Heart right ventricle (tissue), 16 donors: ENCODE results near the gene MAFG. TPM values are rescaled to one million over a fixed set of nuclear protein-coding genes. Genes with fewer than 3 reads are reported as not detected.

Source experiments
- ATAC-seq, 8 donors: fragments of 200-7000 bp; cut with Tn5 transposase; one replicate each; pipeline ENCODE4 v1.9.1; 2020; ENCODE audit warnings: mild to moderate bottlenecking in 8 of 8, moderate library complexity in 8 of 8, moderate number of reproducible peaks in 1 of 8
- DNase-seq, 2 donors: peaks; one replicate each; pipeline ENCODE4 v3.0.0-alpha.2; 2020
- H3K27ac ChIP-seq, 10 donors: fragments of 200-600 bp; sonication (generic) in 2 of 10; one replicate each; pipeline versions ENCODE4 v1.5.0 to v1.8.0; 2020 to 2022; ENCODE audit warnings: mild to moderate bottlenecking in 3 of 10
- H3K27me3 ChIP-seq, 7 donors: fragments of 200-600 bp; one replicate each; pipeline ENCODE4 v1.8.0; 2021 to 2022; ENCODE audit warnings: mild to moderate bottlenecking in 2 of 7
- H3K36me3 ChIP-seq, 9 donors: fragments of 200-600 bp; sonication (generic) in 1 of 9; one replicate each; pipeline versions ENCODE4 v1.5.0 to v1.8.0; 2020 to 2022; ENCODE audit warnings: mild to moderate bottlenecking in 2 of 9
- H3K4me1 ChIP-seq, 9 donors: fragments of 200-600 bp; sonication (generic) in 1 of 9; one replicate each; pipeline versions ENCODE4 v1.5.0 to v1.8.0; 2020 to 2022; ENCODE audit warnings: mild to moderate bottlenecking in 4 of 9
- H3K4me3 ChIP-seq, 10 donors: fragments of 200-600 bp; sonication (generic) in 2 of 10; one replicate each; pipeline versions ENCODE4 v1.5.0 to v1.8.0; 2020 to 2022; ENCODE audit warnings: mild to moderate bottlenecking in 7 of 10, moderate library complexity in 2 of 10
- H3K9me3 ChIP-seq, 11 donors: fragments of 200-600 bp in 10 of 11; sonication (generic) in 2 of 11; one replicate each; pipeline versions ENCODE4 v1.5.0 to v1.8.0; 2013 to 2022; ENCODE audit warnings: mild to moderate bottlenecking in 2 of 11, control low read depth in 1 of 11, moderate library complexity in 1 of 11
- CTCF ChIP-seq, 9 donors: fragments of 200-600 bp; sonication (generic) in 2 of 9; IDR thresholded peaks; one replicate each; pipeline versions ENCODE4 v1.5.0 to v1.8.0; 2021 to 2022; ENCODE audit warnings: antibody characterized with exemption in 9 of 9, mild to moderate bottlenecking in 5 of 9, moderate library complexity in 1 of 9
- WGBS, 2 donors: extraction: QIAGEN DNeasy Blood & Tissue Kit; methylation state at CpG; one replicate each; pipeline ENCODE4 v1.1.7; 2013; ENCODE audit warnings: inconsistent platforms in 1 of 2; 5-methylcytosine and 5-hydroxymethylcytosine counted together
- intact Hi-C, 10 donors: fragments of 100-400 bp; cut with DNase I; formaldehyde crosslinking; loops; one replicate each; pipeline versions ENCODE4 v1.11.1 to v1.14.2; 2022
- polyA plus RNA-seq, 2 donors: library from polyadenylated mRNA; stranded (reverse); fragments of 200-250 nt; gene quantifications; one replicate each; pipeline ENCODE4 v1.2.3, GENCODE V29; 2013
- total RNA-seq, 10 donors: library from RNA; stranded (reverse); fragmentation: NEBNext Ultra II Directional in 3 of 10; extraction: Animal tissue kit (Norgen Biotek cat#: 25700) in 3 of 10; gene quantifications; one replicate each; pipeline versions ENCODE4 v1.2.1 to v1.2.4, GENCODE V29; 2021 to 2023
- donor health status: Arrhythmogenic right ventricular cardiomyopathy.
- donor health status: ischemic (EF 13 %, LVEDD 7.1; RV severe dilation, severe dysfunction).
- donor health status: healthy with polysubstance abuse.
- donor health status: DM: no; HTN: yes; CAD: no.
- donor health status: DM: no; HTN: no; CAD: no.
- donor health status: ischemic (EF 25% LVEDD 6.9; RV normal size, moderate dysfunction).
- donor health status: ischemic (EF 25% LVEDD 5.7; RV mildly dilated, moderate dysfunction).
- donor health status: healthy.
- donor health status: DM: yes; HTN: yes; CAD: no.
- donor health status: Ischemic cardiomyopathy.
- donor health status: ischemic (EF 35%, LVEDD 5.7; RV mildly dilated, moderate dysfunction).
- donor health status: nonischemic (EF 11% LVEDD 7.7; RV severe dilation, severe dysfunction).
- donor health status: DM: yes; HTN: yes; CAD: no.
- donor health status: PGD.
- donor health status: ischemic (EF 29% LVEDD 5.4; RV normal size, mild dysfunction).
- donor health status: nonischemic (EF 23%, LVEDD 6.1; RV moderate dilation, normal function).

The MAFG gene
- total and polyA plus RNA-seq, 12 donors, result 10.5 to 30.9 (median 15.7) TPM

DNA sequence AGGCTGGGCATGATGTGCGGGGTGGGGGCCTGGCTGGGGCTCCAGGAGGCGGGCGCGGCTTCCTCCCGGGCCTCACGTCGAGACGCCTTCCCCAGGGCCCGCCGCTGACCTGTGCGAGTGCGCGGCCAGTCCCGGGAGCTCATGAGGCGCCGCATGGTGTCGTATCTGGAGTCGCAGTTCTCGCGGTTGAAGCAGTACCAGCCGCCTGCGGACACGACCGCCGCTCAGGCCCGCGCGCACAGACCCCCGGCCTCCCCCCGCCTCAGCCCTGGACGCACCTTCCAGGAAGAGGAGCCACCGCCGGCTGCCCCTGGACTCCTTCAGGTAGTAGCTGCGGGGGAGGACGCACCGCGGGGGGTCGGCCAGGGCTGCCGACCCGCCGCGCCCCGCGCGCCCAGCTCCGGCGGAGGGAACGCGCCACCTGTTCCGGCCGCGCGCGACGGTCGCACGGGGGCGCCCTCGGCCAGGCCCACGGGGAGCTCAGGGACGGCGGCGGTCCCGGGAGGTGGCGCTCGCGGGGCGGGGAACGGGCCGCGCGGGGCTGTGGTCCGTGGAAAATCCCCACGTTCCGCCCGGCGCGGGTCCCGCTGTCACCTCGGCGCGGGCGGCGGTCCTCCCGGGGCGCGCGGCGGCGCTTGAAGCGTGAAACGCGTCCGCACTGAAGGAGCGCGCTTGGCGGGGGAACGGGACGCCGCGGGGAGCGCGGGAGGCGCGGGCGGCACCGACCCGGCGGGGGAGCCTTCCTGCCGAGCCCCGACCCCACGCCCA is 32.0 kb upstream of the MAFG start:
- DNase-seq, result peak; percentile 48 to 81
- H3K27me3 ChIP-seq, result peaks cover 33 to 81% (median 67%) of the 10 kb centered on the region in 7 donors
- WGBS, 2 donors, result 1 to 2% methylated on average over 76 to 112 of the region's 112 CpGs
- intact Hi-C loops, result loop anchor here (1.0 to 10.0 kb wide), 7 partner anchors 58 to 198 kb away; no protein-coding TSS in a partner anchor
- peak; percentile 54 to 97 (median 73) for TF ChIP-seq CTCF (IDR thresholded peaks at IDR 0.05)
- peak; percentile 81 to 93 (median 88) for ATAC-seq
- H3K27ac ChIP-seq, result no peak overlapping the region
- no peaks in the 10 kb centered on the region for H3K36me3 ChIP-seq
- peak overlapping the region; percentile 25 to 53 (median 40) for H3K4me3 ChIP-seq
- no peaks in the 10 kb centered on the region for H3K9me3 ChIP-seq
- peaks cover 0 to 24% (median 13%) of the 10 kb centered on the region in 9 donors for H3K4me1 ChIP-seq

DNA sequence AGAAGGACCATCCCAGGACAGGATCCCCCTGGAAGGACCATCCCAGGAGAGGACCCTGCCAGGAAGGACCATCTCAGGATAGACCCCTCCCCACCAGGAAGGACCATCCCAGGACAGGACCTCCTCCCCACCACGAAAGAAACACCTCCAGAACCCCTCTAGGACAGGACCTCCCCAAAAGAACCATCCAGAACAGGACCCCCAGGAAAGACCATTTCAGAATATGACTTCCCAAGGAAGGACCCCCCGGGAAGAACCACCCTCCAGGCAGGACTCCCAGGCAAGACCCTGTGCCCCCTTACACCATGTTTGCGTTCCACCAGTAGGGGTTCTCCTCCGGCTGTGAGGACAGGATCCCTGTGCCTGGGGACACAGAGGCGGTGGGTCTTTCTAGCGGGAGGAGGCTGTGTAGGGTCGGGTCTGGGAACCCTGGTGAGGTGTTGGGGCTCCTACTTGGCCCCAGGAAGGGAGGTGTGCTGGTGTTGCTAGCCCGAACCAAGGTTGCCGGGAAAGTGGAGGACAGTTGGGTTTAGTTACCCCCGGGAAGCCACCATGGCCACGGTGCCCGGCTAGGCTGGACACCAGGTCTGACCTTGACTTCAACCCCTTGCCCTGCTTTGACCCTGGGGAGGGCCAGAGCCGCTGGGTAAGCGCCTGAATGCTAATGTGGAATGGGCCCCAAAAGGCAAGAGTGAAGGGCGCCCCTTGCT is 31.3 kb upstream of the MAFG start:
- ATAC-seq (no peak), DNase-seq (no peak)
- Histone ChIP-seq H3K9me3 (no peaks in the 10 kb centered on the region), H3K36me3 (no peaks in the 10 kb centered on the region), H3K27ac (no peak overlapping the region), H3K4me1 (peaks cover 0 to 24% (median 13%) of the 10 kb centered on the region in 9 donors), H3K4me3 (peak overlapping the region in 3 of 10 donors; percentile 29 to 40 (median 37)), H3K27me3 (peaks cover 33 to 77% (median 66%) of the 10 kb centered on the region in 7 donors)
- intact Hi-C loops, result loop anchor here in 9 of 10 donors (1.0 to 10.0 kb wide), 7 partner anchors 59 to 199 kb away; no protein-coding TSS in a partner anchor
- no peak for TF ChIP-seq CTCF (IDR thresholded peaks at IDR 0.05)
- 55 to 63% methylated on average over 15 of the region's 15 CpGs for WGBS, 2 donors

- intact Hi-C loops, result loop anchor here in 7 of 10 donors (2.0 to 10.0 kb wide), 6 partner anchors 59 to 199 kb away; no protein-coding TSS in a partner anchor
- peaks cover 0 to 3% (median 0%) of the 10 kb centered on the region in 11 donors for H3K9me3 ChIP-seq
- H3K27me3 ChIP-seq, result peaks cover 32 to 68% (median 57%) of the 10 kb centered on the region in 7 donors
- ATAC-seq (no peak), DNase-seq (no peak)
- H3K4me3 ChIP-seq, result no peak overlapping the region
- H3K27ac ChIP-seq, result no peak overlapping the region
- 77 to 86% methylated on average over 19 of the region's 19 CpGs for WGBS, 2 donors
- no peak for TF ChIP-seq CTCF (IDR thresholded peaks at IDR 0.05)
- peaks cover 0 to 24% (median 13%) of the 10 kb centered on the region in 9 donors for H3K4me1 ChIP-seq
- H3K36me3 ChIP-seq, result no peaks in the 10 kb centered on the region
These were observed 30.3 kb upstream of the MAFG start for GRCh38 chr17:81957691-81958432.
